Smooth muscle cell (in vitro differentiated cells): ENCODE measurements around the gene SNX10. TPM values are rescaled to one million over a fixed set of nuclear protein-coding genes. Genes with fewer than 3 reads are reported as not detected.

Experiments
- DNase-seq: peaks from one replicate; lab custom pipeline; 2025; ENCODE audit not compliant: unreplicated experiment; lab: John Stamatoyannopoulos, UW
- H2AFZ ChIP-seq: fragments of 200-600 bp; sonication (generic); 2 replicates; pipeline ENCODE4 v1.6.0; 2016; ENCODE audit warnings: antibody characterized with exemption, low read depth, mild to moderate bottlenecking
- H3F3A ChIP-seq: fragments of 200-600 bp; sonication (generic); 2 replicates; pipeline ENCODE4 v1.6.0; 2017; ENCODE audit warnings: antibody characterized with exemption, low read depth
- H3K27ac ChIP-seq: fragments of 200-600 bp; sonication (generic); 2 replicates; pipeline ENCODE4 v1.5.1; 2016; ENCODE audit warnings: low read depth, mild to moderate bottlenecking
- H3K27me3 ChIP-seq: fragments of 200-600 bp; sonication (generic); 2 replicates; pipeline ENCODE4 v1.6.1; 2016; ENCODE audit warnings: low read depth, mild to moderate bottlenecking
- H3K36me3 ChIP-seq: fragments of 200-600 bp; sonication (generic); 2 replicates; pipeline ENCODE4 v1.5.1; 2016; ENCODE audit warnings: low read depth
- H3K4me1 ChIP-seq: fragments of 200-600 bp; sonication (generic); 2 replicates; pipeline ENCODE4 v1.5.1; 2016; ENCODE audit warnings: low read depth
- H3K4me2 ChIP-seq: fragments of 200-600 bp; sonication (generic); 2 replicates; pipeline ENCODE4 v1.6.0; 2016; ENCODE audit warnings: mild to moderate bottlenecking
- H3K4me3 ChIP-seq: fragments of 200-600 bp; sonication (generic); 2 replicates; pipeline ENCODE4 v1.5.1; 2016; ENCODE audit warnings: mild to moderate bottlenecking
- H3K79me2 ChIP-seq: fragments of 200-600 bp; sonication (generic); 2 replicates; pipeline ENCODE4 v1.6.0; 2016; ENCODE audit warnings: low read depth, mild to moderate bottlenecking
- H3K9ac ChIP-seq: fragments of 200-600 bp; sonication (generic); 2 replicates; pipeline ENCODE4 v1.6.0; 2016; ENCODE audit warnings: low read depth
- H3K9me3 ChIP-seq: fragments of 200-600 bp; sonication (generic); replicated peaks from 2 replicates; pipeline ENCODE4 v1.5.1; 2016; ENCODE audit warnings: low read depth
- H4K20me1 ChIP-seq: fragments of 200-600 bp; sonication (generic); 2 replicates; pipeline ENCODE4 v1.6.0; 2016; ENCODE audit warnings: low read depth
- WGBS: methylation state at CpG from one replicate; pipeline ENCODE4 v1.1.7; 2016; ENCODE audit warnings: low lambda C conversion rate; 5-methylcytosine and 5-hydroxymethylcytosine counted together
- polyA plus RNA-seq: library from polyadenylated mRNA; unstranded; fragments of >200 nt; fragmentation: Nextera tagmentation; extraction: Ambion mirVana; gene quantifications from 2 replicates; pipeline ENCODE4 v1.2.1, GENCODE V29; 2016
- total RNA-seq: library from RNA; depleted of rRNA; stranded (reverse); fragments of >200 nt; gene quantifications from 2 replicates; pipeline ENCODE4 v1.2.3, GENCODE V29; 2014
- TF ChIP-seq, protein P1 (sequence below): fragments of 200-600 bp; sonication (generic); IDR thresholded peaks from 2 replicates; pipeline ENCODE4 v1.5.1; 2017; ENCODE audit warnings: borderline replicate concordance, mild to moderate bottlenecking, antibody characterized with exemption; ENCODE audit not compliant: insufficient read depth, poor library complexity, severe bottlenecking

The SNX10 gene
- total and polyA plus RNA-seq, 2 experiments from 2014 or later: 1.1 to 2.2 TPM

DNA sequence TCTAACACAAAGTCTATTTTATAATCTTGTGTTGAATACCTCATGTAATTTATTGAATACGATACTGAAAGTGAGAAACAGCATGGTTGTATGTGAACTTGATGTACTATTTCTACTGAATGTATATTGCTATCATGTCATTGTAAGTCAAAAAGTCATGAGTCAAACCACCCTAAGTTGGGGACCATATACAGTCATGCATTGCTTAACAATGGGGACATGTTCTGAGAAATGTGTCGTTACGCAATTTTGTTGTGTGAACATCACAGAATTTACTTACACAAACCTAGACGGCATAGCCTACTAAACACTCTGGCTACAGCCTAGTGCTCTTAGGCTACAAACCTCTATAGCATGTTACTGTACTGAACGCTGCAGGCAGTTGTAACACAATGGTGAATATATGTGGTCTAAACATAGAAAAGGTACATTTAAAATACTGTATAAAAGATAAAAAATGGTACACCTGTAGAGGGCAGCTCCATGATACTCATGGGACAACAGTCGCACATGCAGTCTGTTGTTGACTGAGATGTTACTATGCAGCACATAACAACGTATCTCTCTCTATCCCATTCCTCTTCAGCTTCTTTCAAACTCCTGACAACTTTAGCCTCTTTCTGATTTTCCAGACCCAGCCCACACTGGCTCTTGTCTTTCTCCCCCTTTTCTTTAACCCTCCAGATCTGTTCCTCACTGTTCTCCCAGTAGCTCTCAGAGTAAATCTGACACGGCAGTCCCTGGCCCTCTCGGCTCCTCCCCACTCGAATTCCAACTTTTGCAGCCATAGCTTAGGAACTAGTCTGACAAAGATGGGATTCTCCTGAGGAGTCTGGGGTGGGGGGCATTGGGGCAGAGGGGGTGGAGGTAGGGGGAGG, 90.1 kb downstream of the SNX10 start:
- H3K27me3 ChIP-seq: peaks cover 6% of the 10 kb centered on the region
- no peak overlapping the region for H3K4me2 ChIP-seq
- H3K4me3 ChIP-seq: no peak overlapping the region
- 80% methylated on average over 10 of the region's 10 CpGs for WGBS
- H3K4me1 ChIP-seq: peaks cover 4% of the 10 kb centered on the region
- H3F3A ChIP-seq: no peaks in the 10 kb centered on the region
- no peaks in the 10 kb centered on the region for H3K79me2 ChIP-seq
- DNase-seq: no peak
- H3K27ac ChIP-seq: no peak overlapping the region
- H2AFZ ChIP-seq: no peak overlapping the region
- no peak overlapping the region for H3K9ac ChIP-seq
- no peaks in the 10 kb centered on the region for H4K20me1 ChIP-seq
- H3K36me3 ChIP-seq: no peaks in the 10 kb centered on the region
- no peaks in the 10 kb centered on the region for H3K9me3 ChIP-seq
- TF ChIP-seq, protein P1, sequence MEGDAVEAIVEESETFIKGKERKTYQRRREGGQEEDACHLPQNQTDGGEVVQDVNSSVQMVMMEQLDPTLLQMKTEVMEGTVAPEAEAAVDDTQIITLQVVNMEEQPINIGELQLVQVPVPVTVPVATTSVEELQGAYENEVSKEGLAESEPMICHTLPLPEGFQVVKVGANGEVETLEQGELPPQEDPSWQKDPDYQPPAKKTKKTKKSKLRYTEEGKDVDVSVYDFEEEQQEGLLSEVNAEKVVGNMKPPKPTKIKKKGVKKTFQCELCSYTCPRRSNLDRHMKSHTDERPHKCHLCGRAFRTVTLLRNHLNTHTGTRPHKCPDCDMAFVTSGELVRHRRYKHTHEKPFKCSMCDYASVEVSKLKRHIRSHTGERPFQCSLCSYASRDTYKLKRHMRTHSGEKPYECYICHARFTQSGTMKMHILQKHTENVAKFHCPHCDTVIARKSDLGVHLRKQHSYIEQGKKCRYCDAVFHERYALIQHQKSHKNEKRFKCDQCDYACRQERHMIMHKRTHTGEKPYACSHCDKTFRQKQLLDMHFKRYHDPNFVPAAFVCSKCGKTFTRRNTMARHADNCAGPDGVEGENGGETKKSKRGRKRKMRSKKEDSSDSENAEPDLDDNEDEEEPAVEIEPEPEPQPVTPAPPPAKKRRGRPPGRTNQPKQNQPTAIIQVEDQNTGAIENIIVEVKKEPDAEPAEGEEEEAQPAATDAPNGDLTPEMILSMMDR: no peak

DNA sequence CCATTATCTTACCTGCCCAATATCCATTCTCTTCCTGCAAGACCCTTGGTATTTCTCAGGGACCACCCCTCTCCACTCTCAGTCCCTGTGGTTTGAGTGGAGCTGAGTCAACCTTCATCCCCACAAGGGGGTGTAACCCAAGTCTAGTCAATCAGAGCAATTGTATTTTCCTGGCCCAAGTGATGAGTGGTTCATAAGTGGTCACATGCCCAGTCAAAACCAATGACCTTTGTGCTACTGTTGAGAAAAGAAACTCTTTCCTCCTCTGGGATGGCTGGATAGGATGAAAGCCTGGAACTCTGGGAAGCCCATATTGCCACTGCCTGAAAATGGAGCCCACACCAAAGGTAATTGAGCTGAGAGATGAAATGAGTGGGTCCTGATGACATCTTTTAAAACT, 93.6 kb downstream of the SNX10 start:
- Histone ChIP-seq H3K9me3 (no peaks in the 10 kb centered on the region), H3K27ac (no peak overlapping the region), H3K4me1 (peaks cover 4% of the 10 kb centered on the region), H4K20me1 (no peaks in the 10 kb centered on the region), H3K4me3 (no peak overlapping the region), H3F3A (no peaks in the 10 kb centered on the region), H3K36me3 (no peaks in the 10 kb centered on the region), H3K27me3 (no peaks in the 10 kb centered on the region), H3K4me2 (no peak overlapping the region), H3K79me2 (no peaks in the 10 kb centered on the region), H3K9ac (no peak overlapping the region), H2AFZ (no peak overlapping the region)
- DNase-seq: no peak
- TF ChIP-seq, protein P1: no peak

DNA sequence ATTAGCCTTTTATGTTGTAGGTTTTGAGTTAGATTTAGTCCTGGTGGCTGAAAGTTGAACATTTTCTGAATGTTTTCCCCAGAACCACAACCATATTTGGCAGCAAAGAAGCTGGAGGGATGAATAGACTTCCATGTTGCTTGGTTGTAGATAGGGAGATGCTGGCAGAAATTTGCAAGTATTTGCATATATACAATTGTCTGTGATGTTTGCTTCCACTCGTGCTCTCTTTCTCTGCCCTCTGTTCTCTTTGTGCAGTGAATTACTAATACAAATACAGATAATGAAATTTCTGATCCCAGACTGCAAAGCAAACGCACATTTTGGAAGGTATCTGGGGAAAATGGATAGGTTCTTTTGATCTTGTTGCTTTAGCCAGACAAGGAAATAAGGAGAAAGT, 96.1 kb downstream of the SNX10 start:
- H4K20me1 ChIP-seq: no peaks in the 10 kb centered on the region

More for the DNA sequence above, 96.1 kb downstream of the SNX10 start:
- H3K4me1 ChIP-seq: peaks cover under 1% of the 10 kb centered on the region
- H3K27me3 ChIP-seq: no peaks in the 10 kb centered on the region
- no peaks in the 10 kb centered on the region for H3K79me2 ChIP-seq
- no peak overlapping the region for H3K4me2 ChIP-seq
- no peak overlapping the region for H3K9ac ChIP-seq
- no peaks in the 10 kb centered on the region for H3K9me3 ChIP-seq
- no peak overlapping the region for H2AFZ ChIP-seq
- 74% methylated on average over 2 of the region's 2 CpGs for WGBS
- no peaks in the 10 kb centered on the region for H3K36me3 ChIP-seq
- no peak overlapping the region for H3K27ac ChIP-seq
- H3F3A ChIP-seq: no peaks in the 10 kb centered on the region
- TF ChIP-seq, protein P1: no peak
- DNase-seq: no peak
- no peak overlapping the region for H3K4me3 ChIP-seq
